Testis (tissue), 2 donors: ENCODE data around the gene SNAP25.

ENCODE experiments used
- POLR2A ChIP-seq: fragments of 450-650 bp; IDR thresholded peaks from one replicate; pipeline ENCODE4 v1.6.1; 2017; ENCODE audit warnings: antibody characterized with exemption, mild to moderate bottlenecking, moderate library complexity
- TF ChIP-seq, protein P1 (sequence below), 3 experiments: fragments of 450-650 bp in 2 of 3; fragments of 200-600 bp in 1 of 3; sonication (generic) in 1 of 3; IDR thresholded peaks; one replicate each; pipeline ENCODE4 v1.5.1; 2016 to 2019; ENCODE audit warnings: antibody characterized with exemption in 3 of 3, mild to moderate bottlenecking in 2 of 3, moderate library complexity in 1 of 3

DNA sequence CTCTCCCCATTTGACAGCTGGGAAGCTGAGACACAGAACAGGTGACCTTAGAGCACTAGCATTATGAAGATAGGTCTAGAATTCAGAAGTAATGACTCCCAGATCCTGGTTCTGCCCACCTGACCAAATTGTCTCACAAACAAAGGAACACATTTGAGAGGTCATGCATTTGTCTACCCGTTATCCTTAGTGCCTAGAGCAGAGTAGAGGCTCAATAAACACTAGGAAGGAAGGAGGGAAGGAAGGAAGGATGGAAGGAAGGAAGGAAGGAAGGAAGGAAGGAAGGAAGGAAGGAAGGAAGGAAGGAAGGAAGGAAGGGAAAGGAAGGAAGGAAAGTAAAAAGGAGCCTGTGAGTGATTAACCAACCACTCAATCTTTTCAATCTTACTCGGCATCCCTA lies 63.3 kb downstream of the SNAP25 start:
- TF ChIP-seq, protein P1, sequence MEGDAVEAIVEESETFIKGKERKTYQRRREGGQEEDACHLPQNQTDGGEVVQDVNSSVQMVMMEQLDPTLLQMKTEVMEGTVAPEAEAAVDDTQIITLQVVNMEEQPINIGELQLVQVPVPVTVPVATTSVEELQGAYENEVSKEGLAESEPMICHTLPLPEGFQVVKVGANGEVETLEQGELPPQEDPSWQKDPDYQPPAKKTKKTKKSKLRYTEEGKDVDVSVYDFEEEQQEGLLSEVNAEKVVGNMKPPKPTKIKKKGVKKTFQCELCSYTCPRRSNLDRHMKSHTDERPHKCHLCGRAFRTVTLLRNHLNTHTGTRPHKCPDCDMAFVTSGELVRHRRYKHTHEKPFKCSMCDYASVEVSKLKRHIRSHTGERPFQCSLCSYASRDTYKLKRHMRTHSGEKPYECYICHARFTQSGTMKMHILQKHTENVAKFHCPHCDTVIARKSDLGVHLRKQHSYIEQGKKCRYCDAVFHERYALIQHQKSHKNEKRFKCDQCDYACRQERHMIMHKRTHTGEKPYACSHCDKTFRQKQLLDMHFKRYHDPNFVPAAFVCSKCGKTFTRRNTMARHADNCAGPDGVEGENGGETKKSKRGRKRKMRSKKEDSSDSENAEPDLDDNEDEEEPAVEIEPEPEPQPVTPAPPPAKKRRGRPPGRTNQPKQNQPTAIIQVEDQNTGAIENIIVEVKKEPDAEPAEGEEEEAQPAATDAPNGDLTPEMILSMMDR (IDR thresholded peaks at IDR 0.05) = no peak
- no peak for TF ChIP-seq POLR2A
